ENCODE results near the gene CDC14B. TPM values are rescaled to one million over a fixed set of nuclear protein-coding genes. Genes with fewer than 3 reads are reported as not detected.

CDC14B gene
- total RNA-seq, 4 donors from 2014 or later, result 9.7 to 40.5 (median 20.6) TPM

GRCh38 chr9:96564217-96564616, 55.4 kb downstream of the CDC14B start:
- Histone ChIP-seq H3K27ac (peak overlapping the region in 1 of 2 donors; percentile 34), H3K9me3 (no peaks in the 10 kb centered on the region), H3K4me1 (peaks cover 0 to 5% of the 10 kb centered on the region in 2 donors), H3K36me3 (no peaks in the 10 kb centered on the region), H3K27me3 (no peaks in the 10 kb centered on the region), H3K4me3 (no peak overlapping the region)
- no peak for TF ChIP-seq POLR2A (IDR thresholded peaks at IDR 0.05)
- TF ChIP-seq, protein P1, sequence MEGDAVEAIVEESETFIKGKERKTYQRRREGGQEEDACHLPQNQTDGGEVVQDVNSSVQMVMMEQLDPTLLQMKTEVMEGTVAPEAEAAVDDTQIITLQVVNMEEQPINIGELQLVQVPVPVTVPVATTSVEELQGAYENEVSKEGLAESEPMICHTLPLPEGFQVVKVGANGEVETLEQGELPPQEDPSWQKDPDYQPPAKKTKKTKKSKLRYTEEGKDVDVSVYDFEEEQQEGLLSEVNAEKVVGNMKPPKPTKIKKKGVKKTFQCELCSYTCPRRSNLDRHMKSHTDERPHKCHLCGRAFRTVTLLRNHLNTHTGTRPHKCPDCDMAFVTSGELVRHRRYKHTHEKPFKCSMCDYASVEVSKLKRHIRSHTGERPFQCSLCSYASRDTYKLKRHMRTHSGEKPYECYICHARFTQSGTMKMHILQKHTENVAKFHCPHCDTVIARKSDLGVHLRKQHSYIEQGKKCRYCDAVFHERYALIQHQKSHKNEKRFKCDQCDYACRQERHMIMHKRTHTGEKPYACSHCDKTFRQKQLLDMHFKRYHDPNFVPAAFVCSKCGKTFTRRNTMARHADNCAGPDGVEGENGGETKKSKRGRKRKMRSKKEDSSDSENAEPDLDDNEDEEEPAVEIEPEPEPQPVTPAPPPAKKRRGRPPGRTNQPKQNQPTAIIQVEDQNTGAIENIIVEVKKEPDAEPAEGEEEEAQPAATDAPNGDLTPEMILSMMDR (IDR thresholded peaks at IDR 0.05), result no peak
- no peak for DNase-seq
- intact Hi-C loops (cut with DNase I; ENCODE audit: low total_unique reads), result no loop called here

GRCh38 chr9:96559339-96559943, 60.2 kb downstream of the CDC14B start:
- Histone ChIP-seq H3K4me1 (peaks cover 0 to under 1% of the 10 kb centered on the region in 2 donors), H3K4me3 (no peak overlapping the region), H3K36me3 (no peaks in the 10 kb centered on the region), H3K27ac (no peak overlapping the region), H3K27me3 (no peaks in the 10 kb centered on the region), H3K9me3 (no peaks in the 10 kb centered on the region)
- TF ChIP-seq POLR2A (IDR thresholded peaks at IDR 0.05), result no peak
- TF ChIP-seq, protein P1 (IDR thresholded peaks at IDR 0.05), result no peak
- DNase-seq, result no peak
- intact Hi-C loops (cut with DNase I; ENCODE audit: low total_unique reads), result no loop called here

- H3K4me3 ChIP-seq, result no peak overlapping the region
- no peaks in the 10 kb centered on the region for H3K36me3 ChIP-seq
- no peaks in the 10 kb centered on the region for H3K4me1 ChIP-seq
- TF ChIP-seq, protein P1 (IDR thresholded peaks at IDR 0.05), result no peak
- no peak for TF ChIP-seq POLR2A (IDR thresholded peaks at IDR 0.05)
- no peak for DNase-seq
- H3K27me3 ChIP-seq, result no peaks in the 10 kb centered on the region
- no peak overlapping the region for H3K27ac ChIP-seq
- no peaks in the 10 kb centered on the region for H3K9me3 ChIP-seq
- intact Hi-C loops (cut with DNase I; ENCODE audit: low total_unique reads), result no loop called here
Measured at GRCh38 chr9:96557921-96558320, 61.7 kb downstream of the CDC14B start.

GRCh38 chr9:96556701-96557461, 62.8 kb downstream of the CDC14B start:
- intact Hi-C loops (cut with DNase I; ENCODE audit: low total_unique reads), result no loop called here
- no peaks in the 10 kb centered on the region for H3K27me3 ChIP-seq
- H3K9me3 ChIP-seq, result no peaks in the 10 kb centered on the region
- DNase-seq, result no peak
- H3K36me3 ChIP-seq, result no peaks in the 10 kb centered on the region
- H3K4me1 ChIP-seq, result no peaks in the 10 kb centered on the region
- H3K27ac ChIP-seq, result peak overlapping the region; percentile 6 to 47
- no peak overlapping the region for H3K4me3 ChIP-seq
- TF ChIP-seq POLR2A (IDR thresholded peaks at IDR 0.05), result no peak
- TF ChIP-seq, protein P1 (IDR thresholded peaks at IDR 0.05), result no peak
